HUES64 (cell line): ENCODE results near the gene ACE. TPM values are rescaled to one million over a fixed set of nuclear protein-coding genes. Genes with fewer than 3 reads are reported as not detected.

ENCODE experiments used
- H3K27ac ChIP-seq: 2 replicates; pipeline ENCODE4 v1.7.0; 2013; ENCODE audit warnings: low read depth, low read length, inconsistent platforms
- H3K27me3 ChIP-seq: 2 replicates; pipeline ENCODE4 v1.6.1; 2013; ENCODE audit warnings: mild to moderate bottlenecking, low read length; ENCODE audit not compliant: insufficient read depth
- H3K36me3 ChIP-seq: 2 replicates; pipeline ENCODE4 v1.6.1; 2013; ENCODE audit warnings: mild to moderate bottlenecking, low read length; ENCODE audit not compliant: insufficient read depth
- H3K4me1 ChIP-seq: 2 replicates; pipeline ENCODE4 v1.6.1; 2013; ENCODE audit warnings: mild to moderate bottlenecking, low read length, moderate library complexity; ENCODE audit not compliant: insufficient read depth
- H3K4me3 ChIP-seq: 2 replicates; pipeline ENCODE4 v1.5.1; 2013; ENCODE audit warnings: mild to moderate bottlenecking, low read length, moderate library complexity
- H3K9ac ChIP-seq: 2 replicates; pipeline ENCODE4 v1.6.1; 2013; ENCODE audit warnings: mild to moderate bottlenecking, low read depth, low read length
- H3K9me3 ChIP-seq: 2 replicates; pipeline ENCODE4 v1.6.1; 2013; ENCODE audit warnings: low read depth, low read length; ENCODE audit not compliant: insufficient read depth
- WGBS: fragments of 150-250, 120-280 bp; methylation state at CpG from one replicate; pipeline ENCODE4 v1.1.7; 2013; ENCODE audit warnings: missing lambda C conversion rate; 5-methylcytosine and 5-hydroxymethylcytosine counted together
- polyA plus RNA-seq, 2 experiments: library from polyadenylated mRNA; stranded (reverse); fragments of 50-300 nt; gene quantifications; one replicate each; pipeline ENCODE4 v1.2.3, GENCODE V29; 2013

The ACE gene
- polyA plus RNA-seq (2013, experiment 1 of 2), result 1.2 TPM
- 1.3 TPM for polyA plus RNA-seq (2013, experiment 2 of 2)

DNA sequence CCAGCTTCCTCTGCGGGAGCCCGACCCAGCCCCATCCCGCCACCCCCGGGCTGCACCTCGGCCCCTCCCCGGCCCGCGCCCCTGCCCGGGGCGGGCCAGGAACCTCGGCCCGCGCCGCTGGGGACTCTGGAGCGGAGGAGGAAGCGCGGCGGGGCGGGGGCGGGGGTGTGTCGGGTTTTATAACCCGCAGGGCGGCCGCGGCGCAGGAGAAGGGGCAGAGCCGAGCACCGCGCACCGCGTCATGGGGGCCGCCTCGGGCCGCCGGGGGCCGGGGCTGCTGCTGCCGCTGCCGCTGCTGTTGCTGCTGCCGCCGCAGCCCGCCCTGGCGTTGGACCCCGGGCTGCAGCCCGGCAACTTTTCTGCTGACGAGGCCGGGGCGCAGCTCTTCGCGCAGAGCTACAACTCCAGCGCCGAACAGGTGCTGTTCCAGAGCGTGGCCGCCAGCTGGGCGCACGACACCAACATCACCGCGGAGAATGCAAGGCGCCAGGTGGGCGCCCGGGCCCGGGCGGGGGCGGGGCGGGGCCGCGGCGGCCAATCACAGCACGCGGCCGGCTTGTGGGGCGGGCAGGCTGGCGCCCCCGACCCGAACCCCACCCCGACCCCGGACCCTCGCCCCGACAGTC, at the start of gene ACE:
ACE (plus strand) TSS at position 208 of the 626 bp plus-strand sequence; CDS start at position 242, 34 bp downstream.
- Histone ChIP-seq H3K4me3 (peak within 1 kb of the TSS; percentile 64), H3K9ac (peak within 1 kb of the TSS; percentile 54; the same call in 1 of the 2 replicates), H3K9me3 (no peaks in the 10 kb centered on the region), H3K4me1 (peaks cover 11% of the 10 kb centered on the region; the same call in 1 of the 2 replicates), H3K27ac (peak within 1 kb of the TSS; percentile 35; the same call in 1 of the 2 replicates), H3K27me3 (peaks cover 41% of the 10 kb centered on the region), H3K36me3 (no peaks in the 10 kb centered on the region)
- WGBS, result under 1% methylated on average over 78 of the region's 78 CpGs

DNA sequence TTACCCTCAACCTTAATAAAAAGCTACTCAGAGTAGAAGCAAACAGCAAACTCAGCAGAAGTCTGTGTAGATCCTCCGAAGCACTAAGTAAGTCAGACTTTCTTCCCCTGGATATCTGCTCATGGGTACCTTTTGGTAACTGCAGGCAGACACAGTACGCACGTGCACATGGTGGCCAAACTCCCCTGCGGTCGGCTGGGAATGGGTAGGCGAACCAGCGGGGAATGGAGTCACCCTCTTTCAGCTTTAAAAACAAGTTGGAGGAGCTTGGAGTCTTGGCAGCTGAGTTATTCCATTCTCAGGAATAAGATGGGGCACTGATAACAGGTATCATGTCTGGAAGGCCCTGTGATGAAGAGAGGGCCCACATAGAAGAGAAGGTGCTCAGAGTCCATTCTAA, 47.1 kb upstream of the ACE start:
- no peak overlapping the region for H3K9ac ChIP-seq
- peaks cover 25% of the 10 kb centered on the region for H3K4me1 ChIP-seq
- H3K27me3 ChIP-seq, result no peaks in the 10 kb centered on the region
- H3K27ac ChIP-seq, result no peak overlapping the region
- H3K9me3 ChIP-seq, result no peaks in the 10 kb centered on the region
- H3K4me3 ChIP-seq, result no peak overlapping the region
- 90% methylated on average over 7 of the region's 7 CpGs for WGBS
- H3K36me3 ChIP-seq, result 0 out of 2 replicates have a peak, but pooled peaks cover 3% of the 10 kb centered on the region

DNA sequence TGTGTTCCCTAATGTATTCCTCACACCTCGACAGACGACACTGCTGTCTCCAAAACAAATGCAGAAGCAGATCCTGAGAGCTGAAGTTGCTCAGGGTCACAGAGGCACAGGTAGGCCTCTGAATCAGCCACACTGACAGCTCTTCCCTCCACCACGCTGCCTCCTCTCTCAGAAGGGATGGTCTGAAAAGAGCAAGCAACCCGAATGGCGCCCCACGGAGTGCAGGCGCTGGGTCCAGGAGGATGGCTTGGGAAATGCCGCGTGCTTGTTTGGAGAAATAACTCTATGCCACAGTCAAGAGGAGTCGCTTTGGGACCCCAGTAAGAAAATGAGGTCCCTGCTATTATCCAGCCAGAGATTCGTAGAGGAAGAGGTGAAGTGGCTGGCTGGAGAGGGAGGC, 46.6 kb upstream of the ACE start:
- Histone ChIP-seq H3K4me3 (no peak overlapping the region), H3K9me3 (no peaks in the 10 kb centered on the region), H3K4me1 (peaks cover 25% of the 10 kb centered on the region), H3K27me3 (no peaks in the 10 kb centered on the region), H3K9ac (no peak overlapping the region), H3K36me3 (0 out of 2 replicates have a peak, but pooled peaks cover 3% of the 10 kb centered on the region), H3K27ac (no peak overlapping the region)
- WGBS, result 90% methylated on average over 11 of the region's 11 CpGs

DNA sequence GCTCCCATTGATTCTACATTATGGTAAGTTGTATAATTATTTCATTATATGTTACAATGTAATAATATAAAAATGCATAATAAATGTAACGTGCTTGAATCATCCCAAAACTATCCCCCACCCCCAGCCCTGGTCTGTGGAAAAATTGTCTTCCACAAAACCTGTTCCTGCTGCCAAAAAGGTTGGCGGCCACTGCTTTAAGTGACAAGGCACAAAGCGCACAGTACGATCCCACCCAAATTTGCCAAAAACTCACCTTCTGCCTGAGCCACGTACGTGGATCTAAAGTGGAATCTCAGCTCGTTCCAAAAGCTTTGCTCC, 45.3 kb upstream of the ACE start:
- Histone ChIP-seq H3K4me1 (peaks cover 18% of the 10 kb centered on the region), H3K4me3 (no peak overlapping the region), H3K9me3 (no peaks in the 10 kb centered on the region), H3K36me3 (0 out of 2 replicates have a peak, but pooled peaks cover 3% of the 10 kb centered on the region), H3K27me3 (no peaks in the 10 kb centered on the region), H3K27ac (no peak overlapping the region), H3K9ac (no peak overlapping the region)
- 91% methylated on average over 7 of the region's 7 CpGs for WGBS

DNA sequence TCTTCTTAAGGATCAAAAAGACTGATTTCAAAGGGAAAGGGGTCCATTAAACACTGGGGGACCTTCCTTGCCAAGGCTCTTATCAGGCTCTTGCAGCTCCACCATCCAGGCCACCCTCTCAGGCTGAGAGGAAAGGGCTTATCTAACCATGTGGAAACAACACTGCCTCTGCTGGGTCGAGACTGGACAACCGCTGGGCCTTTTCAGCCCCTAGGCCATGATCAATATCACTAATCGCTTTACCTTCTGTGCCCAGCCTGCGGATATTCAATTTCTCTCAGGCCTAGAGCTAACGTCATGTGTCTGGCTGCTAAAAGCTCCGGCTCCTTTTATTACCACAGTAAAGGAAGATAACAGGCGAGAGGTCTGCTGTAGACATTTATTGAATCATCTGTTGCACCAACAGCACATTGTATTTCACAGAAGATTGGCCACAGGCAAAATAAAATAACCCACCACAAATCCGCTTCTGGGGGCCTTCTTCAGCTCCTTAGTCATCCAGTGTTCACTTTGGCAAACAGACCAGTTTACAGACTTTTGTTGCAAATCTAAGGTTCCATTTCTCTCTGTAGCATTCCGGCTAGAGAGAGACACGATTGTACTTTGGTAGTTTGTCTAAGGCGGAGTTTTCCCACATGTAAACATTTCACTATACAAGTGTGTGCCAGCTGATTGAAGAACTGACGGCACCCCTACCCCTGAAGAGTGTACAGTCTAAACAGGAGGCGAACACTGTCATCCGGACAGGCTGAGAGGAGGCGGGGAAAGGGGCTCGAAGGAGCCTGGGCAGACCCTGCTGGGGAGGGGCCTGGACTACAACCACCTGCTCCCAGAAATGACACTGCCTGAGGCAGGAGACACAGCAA, 44.7 kb upstream of the ACE start:
- H3K36me3 ChIP-seq, result 0 out of 2 replicates have a peak, but pooled peaks cover 3% of the 10 kb centered on the region
- no peak overlapping the region for H3K27ac ChIP-seq
- no peaks in the 10 kb centered on the region for H3K27me3 ChIP-seq
- WGBS, result 93% methylated on average over 16 of the region's 16 CpGs
- H3K9me3 ChIP-seq, result no peaks in the 10 kb centered on the region
- peaks cover 12% of the 10 kb centered on the region for H3K4me1 ChIP-seq
- H3K4me3 ChIP-seq, result no peak overlapping the region
- H3K9ac ChIP-seq, result no peak overlapping the region

DNA sequence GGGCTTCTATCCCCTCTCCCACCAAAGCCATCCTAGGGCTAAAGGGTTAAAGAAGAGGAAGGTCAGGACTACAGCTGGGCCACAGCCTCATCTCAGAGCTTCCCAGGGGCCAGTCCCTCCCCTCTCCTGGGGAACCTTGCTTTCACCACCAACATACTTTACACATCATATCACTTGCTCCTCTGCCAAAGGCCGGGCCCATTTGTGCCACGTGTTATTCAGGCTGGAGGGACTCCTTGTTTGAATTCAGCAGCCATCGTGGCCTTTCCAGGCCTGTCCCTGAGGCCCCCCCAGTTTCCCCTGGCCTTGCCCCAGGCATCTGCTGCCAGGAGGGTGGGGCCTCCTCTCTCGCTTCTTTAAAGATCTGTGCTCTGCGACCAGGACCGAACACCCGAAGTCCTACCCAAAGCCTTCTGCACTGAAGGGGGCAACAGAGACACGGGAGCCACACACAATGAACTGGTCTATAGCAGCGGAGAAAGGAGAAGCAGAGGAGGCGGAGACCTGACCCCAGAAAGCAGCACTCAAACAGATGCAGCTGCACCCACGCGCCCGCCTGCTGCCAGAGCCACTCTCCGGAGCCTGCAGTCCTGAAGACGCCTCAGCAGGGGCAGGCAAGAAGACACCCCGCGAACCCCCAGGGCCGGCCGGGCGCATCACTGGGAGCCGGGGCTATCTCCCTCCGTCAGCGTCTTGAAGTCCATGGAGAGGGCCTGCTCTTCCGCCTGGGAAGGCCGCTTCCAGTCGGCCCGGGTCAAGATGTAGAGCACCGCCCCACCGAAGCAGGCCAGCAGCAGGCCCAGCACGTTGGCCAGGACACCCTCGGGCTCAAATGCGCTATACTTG, 42.9 kb upstream of the ACE start:
- Histone ChIP-seq H3K9ac (no peak overlapping the region), H3K27ac (no peak overlapping the region), H3K4me3 (no peak overlapping the region), H3K4me1 (no peaks in the 10 kb centered on the region), H3K27me3 (no peaks in the 10 kb centered on the region), H3K9me3 (no peaks in the 10 kb centered on the region), H3K36me3 (0 out of 2 replicates have a peak, but pooled peaks cover 3% of the 10 kb centered on the region)
- 91% methylated on average over 32 of the region's 32 CpGs for WGBS

DNA sequence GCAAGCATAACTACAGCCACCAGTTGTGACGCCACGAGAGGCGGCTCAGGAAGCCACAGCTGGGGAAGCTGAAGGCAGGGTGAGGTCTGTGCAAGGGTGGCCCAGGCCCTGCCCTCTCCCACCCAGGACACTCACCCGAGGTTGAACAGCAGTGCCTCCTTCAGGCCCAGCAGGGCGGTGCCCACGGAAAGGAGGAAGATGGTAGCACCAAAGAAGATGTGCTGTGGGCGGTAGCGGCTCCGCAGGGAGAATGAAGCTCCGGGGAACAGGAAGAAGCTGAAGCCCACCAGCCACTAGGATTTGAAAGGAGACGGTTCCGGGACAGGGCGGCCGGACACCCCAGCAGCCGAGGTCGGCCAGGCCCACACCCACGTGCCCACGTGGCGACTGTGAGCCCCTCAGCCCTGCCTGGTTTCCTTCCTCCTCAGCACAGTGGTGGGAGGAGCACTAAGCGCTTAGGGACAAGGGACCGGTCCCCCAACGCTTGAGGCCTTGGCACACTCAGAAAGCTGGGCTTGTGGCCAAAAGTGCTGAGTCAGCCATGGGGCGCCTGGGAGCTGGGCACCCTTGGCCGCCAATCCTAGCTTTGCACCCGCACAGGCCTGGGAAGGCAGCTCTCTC, 41.8 kb upstream of the ACE start:
- Histone ChIP-seq H3K4me1 (no peaks in the 10 kb centered on the region), H3K27me3 (no peaks in the 10 kb centered on the region), H3K9me3 (no peaks in the 10 kb centered on the region), H3K9ac (no peak overlapping the region), H3K36me3 (0 out of 2 replicates have a peak, but pooled peaks cover 3% of the 10 kb centered on the region), H3K4me3 (no peak overlapping the region), H3K27ac (no peak overlapping the region)
- 93% methylated on average over 25 of the region's 25 CpGs for WGBS

DNA sequence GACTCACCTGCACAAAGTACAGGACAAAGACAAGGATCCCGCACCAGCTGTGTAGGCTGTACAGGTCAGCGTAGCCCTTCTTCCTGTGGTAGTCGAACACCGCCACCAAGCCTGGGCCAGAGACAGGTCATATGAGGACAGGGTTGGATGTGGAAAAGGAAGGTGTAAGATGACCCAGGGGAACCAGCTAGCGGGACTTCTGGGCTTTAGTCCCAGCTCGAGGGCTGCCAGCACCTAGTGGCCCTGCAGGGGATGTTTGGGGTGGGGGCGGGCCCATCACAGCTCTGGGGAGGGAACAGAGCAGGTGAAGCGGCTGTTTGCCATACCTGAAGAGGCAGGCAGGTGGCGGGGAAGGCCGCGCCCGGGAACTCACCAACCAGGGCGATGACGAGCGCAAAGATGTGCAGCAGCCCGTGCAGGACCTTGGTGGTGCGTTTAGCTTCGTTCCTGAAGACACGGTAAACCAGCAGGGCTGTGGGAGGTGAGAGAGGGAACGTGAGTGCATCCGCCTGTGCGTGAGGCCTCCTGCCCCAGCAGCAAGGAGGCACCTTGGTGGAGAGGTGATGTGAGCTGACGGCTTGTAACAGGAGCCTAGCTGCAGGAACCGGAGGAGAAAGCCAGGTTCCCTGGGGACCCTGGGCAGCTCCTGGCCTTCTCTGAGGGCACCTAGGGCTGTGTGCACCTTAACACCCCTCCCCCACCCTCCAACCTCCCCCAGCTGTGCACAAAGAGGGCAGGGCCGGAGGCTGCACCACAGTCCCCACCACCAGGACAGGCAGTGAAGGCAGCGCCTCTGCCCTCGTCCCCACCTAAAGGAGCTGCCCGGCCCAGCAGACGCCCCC, 41.0 kb upstream of the ACE start:
- Histone ChIP-seq H3K4me3 (no peak overlapping the region), H3K9ac (no peak overlapping the region), H3K27me3 (no peaks in the 10 kb centered on the region), H3K9me3 (no peaks in the 10 kb centered on the region), H3K27ac (no peak overlapping the region), H3K36me3 (0 out of 2 replicates have a peak, but pooled peaks cover 3% of the 10 kb centered on the region), H3K4me1 (no peaks in the 10 kb centered on the region)
- WGBS, result 90% methylated on average over 29 of the region's 29 CpGs

DNA sequence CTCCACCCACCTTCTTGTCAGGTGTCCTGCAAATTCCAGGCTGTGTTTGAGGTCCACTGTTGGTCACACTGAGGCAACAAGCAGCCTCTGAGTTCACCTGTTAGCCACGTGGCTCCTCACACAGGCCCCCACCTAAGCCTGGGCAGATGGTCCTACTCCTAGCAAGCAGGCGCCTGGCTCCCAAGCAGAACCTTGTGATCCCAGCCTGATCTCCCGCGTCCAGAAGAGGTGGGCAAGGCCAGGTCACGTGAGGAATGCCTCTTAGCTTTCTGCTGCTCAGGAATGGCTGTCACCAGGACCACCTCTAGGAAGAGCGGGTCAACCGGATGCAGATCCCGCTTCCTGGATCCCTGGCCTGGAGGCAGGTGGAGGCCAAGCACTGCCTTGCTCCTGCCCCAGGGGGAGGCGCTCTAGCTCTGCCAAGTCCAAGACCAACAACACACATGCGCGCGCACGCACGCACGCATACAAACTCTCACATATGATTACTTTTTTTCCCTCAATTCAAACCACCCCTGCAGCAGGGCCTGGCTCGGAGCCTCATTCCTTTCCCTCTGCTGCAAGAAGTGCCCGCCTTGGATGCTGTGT, 40.2 kb upstream of the ACE start:
- H3K4me3 ChIP-seq, result no peak overlapping the region
- H3K9ac ChIP-seq, result no peak overlapping the region
- WGBS, result 87% methylated on average over 17 of the region's 17 CpGs
- H3K36me3 ChIP-seq, result 0 out of 2 replicates have a peak, but pooled peaks cover 3% of the 10 kb centered on the region
- no peaks in the 10 kb centered on the region for H3K4me1 ChIP-seq
- no peak overlapping the region for H3K27ac ChIP-seq
- no peaks in the 10 kb centered on the region for H3K27me3 ChIP-seq
- H3K9me3 ChIP-seq, result no peaks in the 10 kb centered on the region
